Measurements from ENCODE around the gene PRX.

PRX gene

GRCh38 chr19:40407714-40408597 lies 5.2 kb downstream of the PRX start:
- DNase-seq (ENCODE audit: low read depth in 2 of 2), result no peak
- TF ChIP-seq CTCF (IDR thresholded peaks at IDR 0.05; ENCODE audit: low read depth, low read length), result no peak
- no peak overlapping the region for H3K4me3 ChIP-seq (replicated peaks in 1 of 2; ENCODE audit: low read depth in 2 of 2, low read length in 2 of 2)

- no peak for TF ChIP-seq CTCF (IDR thresholded peaks at IDR 0.05; ENCODE audit: low read depth, low read length)
- peak; percentile 91 to 95 for DNase-seq (ENCODE audit: low read depth in 2 of 2)
- peak overlapping the region; percentile 59 to 60 for H3K4me3 ChIP-seq (replicated peaks in 1 of 2; ENCODE audit: low read depth in 2 of 2, low read length in 2 of 2)
Observed at GRCh38 chr19:40403262-40403984, 9.8 kb downstream of the PRX start.

- no peak for DNase-seq (ENCODE audit: low read depth in 2 of 2)
- TF ChIP-seq CTCF (IDR thresholded peaks at IDR 0.05; ENCODE audit: low read depth, low read length), result no peak
Observed at GRCh38 chr19:40400559-40400958, 12.6 kb downstream of the PRX start.

GRCh38 chr19:40398417-40399131 lies 14.6 kb downstream of the PRX start:
- H3K4me3 ChIP-seq (replicated peaks in 1 of 2; ENCODE audit: low read depth in 2 of 2, low read length in 2 of 2), result no peak overlapping the region
- TF ChIP-seq CTCF (IDR thresholded peaks at IDR 0.05; ENCODE audit: low read depth, low read length), result no peak
- no peak for DNase-seq (ENCODE audit: low read depth in 2 of 2)

More at GRCh38 chr19:40400559-40400958, 12.6 kb downstream of the PRX start:
- no peak overlapping the region for H3K4me3 ChIP-seq (replicated peaks in 1 of 2; ENCODE audit: low read depth in 2 of 2, low read length in 2 of 2)

GRCh38 chr19:40397568-40397906 lies 15.6 kb downstream of the PRX start:
- DNase-seq (ENCODE audit: low read depth in 2 of 2), result no peak
- TF ChIP-seq CTCF (IDR thresholded peaks at IDR 0.05; ENCODE audit: low read depth, low read length), result no peak
- H3K4me3 ChIP-seq (replicated peaks in 1 of 2; ENCODE audit: low read depth in 2 of 2, low read length in 2 of 2), result no peak overlapping the region

GRCh38 chr19:40396886-40397567 lies 16.2 kb downstream of the PRX start:
- H3K4me3 ChIP-seq (replicated peaks in 1 of 2; ENCODE audit: low read depth in 2 of 2, low read length in 2 of 2), result no peak overlapping the region
- TF ChIP-seq CTCF (IDR thresholded peaks at IDR 0.05; ENCODE audit: low read depth, low read length), result no peak
- no peak for DNase-seq (ENCODE audit: low read depth in 2 of 2)

Measured in cardiac fibroblast (primary cell).